ENCODE data around the gene TMEM266. TPM values are rescaled to one million over a fixed set of nuclear protein-coding genes. Genes with fewer than 3 reads are reported as not detected.
A peak's percentile ranks its signal among the peaks of the same experiment; 100 is the strongest.

Gene TMEM266
- total and polyA plus RNA-seq, 9 donors = 0.13 to 0.95 (median 0.47) TPM

DNA sequence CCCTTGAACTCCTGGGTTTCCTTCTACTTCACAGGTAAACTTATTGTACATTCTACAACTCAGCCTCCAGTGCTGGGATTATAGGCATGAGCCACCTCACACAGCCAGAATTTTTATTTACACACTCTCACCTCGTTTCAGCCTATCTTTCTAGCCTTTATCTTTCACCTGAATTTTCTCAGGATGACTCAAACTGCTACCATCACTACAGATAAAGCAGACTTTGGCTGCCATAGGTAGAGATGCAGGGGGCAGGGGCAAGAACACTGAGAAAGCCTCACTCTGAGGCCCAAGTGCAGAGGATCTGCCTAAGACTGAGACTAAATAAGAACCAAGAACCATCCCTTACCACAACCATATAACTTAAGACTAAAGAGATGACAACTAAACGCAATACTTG is 192.5 kb downstream of the TMEM266 start:
- Histone ChIP-seq H3K4me1 (ENCODE audit: control insufficient read depth, insufficient read depth, low read length) (no peaks in the 10 kb centered on the region), H3K27me3 (ENCODE audit: control insufficient read depth, insufficient read depth, low read length) (no peaks in the 10 kb centered on the region), H3K4me3 (ENCODE audit: low read length) (no peak overlapping the region), H3K9me3 (replicated peaks; ENCODE audit: control insufficient read depth, low read depth, low read length) (peaks cover 6% of the 10 kb centered on the region), H3K36me3 (ENCODE audit: control insufficient read depth, insufficient read depth, low read length) (no peaks in the 10 kb centered on the region), H3K27ac (ENCODE audit: low read length) (no peak overlapping the region)
- DNase-seq = no peak
- 80% methylated on average over 1 of the region's 2 CpGs for WGBS (ENCODE audit: insufficient coverage)

DNA sequence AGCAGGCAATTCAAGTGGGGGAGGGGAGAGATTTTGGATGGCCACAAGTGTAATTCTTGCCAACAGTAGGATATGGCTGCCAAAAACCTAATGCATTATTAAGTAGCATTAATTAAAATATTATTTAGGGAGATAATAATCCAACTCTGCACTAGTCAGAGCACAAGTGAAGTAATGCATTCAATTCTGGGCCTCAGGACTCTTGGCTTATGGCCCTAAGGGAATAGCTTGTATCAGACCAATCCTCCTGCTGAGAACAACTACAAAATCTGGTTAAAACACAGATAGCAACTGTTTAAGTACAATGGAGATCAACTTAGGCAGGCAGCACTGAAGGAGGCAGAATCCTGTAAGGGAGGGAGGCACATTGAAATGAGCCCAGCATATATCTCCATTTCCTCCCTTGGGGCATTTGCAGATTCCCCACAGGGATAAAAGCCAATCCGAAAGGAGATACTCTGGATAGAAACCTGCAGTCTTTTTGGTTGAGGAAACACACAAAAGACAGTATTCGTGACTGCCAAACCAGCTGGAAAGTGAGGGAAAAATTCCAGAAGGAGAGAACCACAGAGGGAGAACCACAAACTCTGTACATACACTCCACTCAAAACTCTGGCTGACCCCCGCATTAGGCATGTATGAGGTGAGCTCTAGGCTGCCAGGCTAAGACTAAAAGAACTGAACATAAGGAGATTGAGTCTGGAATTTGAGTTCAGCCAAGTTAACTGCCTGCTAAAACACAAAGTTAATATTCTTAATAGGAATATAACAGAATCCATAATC is 194.1 kb downstream of the TMEM266 start:
- Histone ChIP-seq H3K27me3 (ENCODE audit: control insufficient read depth, insufficient read depth, low read length) (no peaks in the 10 kb centered on the region), H3K4me1 (ENCODE audit: control insufficient read depth, insufficient read depth, low read length) (no peaks in the 10 kb centered on the region), H3K9me3 (replicated peaks; ENCODE audit: control insufficient read depth, low read depth, low read length) (peaks cover 10% of the 10 kb centered on the region), H3K36me3 (ENCODE audit: control insufficient read depth, insufficient read depth, low read length) (peaks cover 5% of the 10 kb centered on the region), H3K27ac (ENCODE audit: low read length) (no peak overlapping the region), H3K4me3 (ENCODE audit: low read length) (no peak overlapping the region)
- WGBS (ENCODE audit: insufficient coverage) = no CpG with 5 or more reads among the region's 3 CpGs
- peak; percentile 11 for DNase-seq

Other genes starting within 250 kb of the TMEM266 start
- 41.8 TPM for gene UBE2Q2, start 216.5 kb upstream of the TMEM266 start, total RNA-seq
- 10 to 100 TPM; 40.9 to 55.7 (median 46.5) TPM for gene UBE2Q2, start 216.5 kb upstream of the TMEM266 start, polyA plus RNA-seq (ENCODE audit: insufficient read depth in 1 of 8, insufficient read length in 8 of 8, low replicate concordance in 1 of 8)
- 17.7 TPM for gene FBXO22, start 156.1 kb upstream of the TMEM266 start, total RNA-seq
- gene FBXO22, start 156.1 kb upstream of the TMEM266 start, polyA plus RNA-seq (ENCODE audit: insufficient read depth in 1 of 8, insufficient read length in 8 of 8, low replicate concordance in 1 of 8) = 10 to 100 TPM; 18.2 to 27.5 (median 23.7) TPM
- gene NRG4, start 47.6 kb upstream of the TMEM266 start, total RNA-seq = 0.09 TPM
- 1 to 10 TPM in 1 of 8 donors, under 1 TPM in 7; 0.28 to 1.4 (median 0.67) TPM for gene NRG4, start 47.6 kb upstream of the TMEM266 start, polyA plus RNA-seq (ENCODE audit: insufficient read depth in 1 of 8, insufficient read length in 8 of 8, low replicate concordance in 1 of 8)